ENCODE data around the gene IPO8. TPM values are rescaled to one million over a fixed set of nuclear protein-coding genes. Genes with fewer than 3 reads are reported as not detected.
"Not testable (repeated sequence)": the region's sequence is repeated elsewhere in the genome, so short reads cannot be mapped to it uniquely, and the experiment has no call there.

IPO8 gene
- polyA plus RNA-seq, 2 donors: 4.9 to 12.2 TPM

- H3K4me3 ChIP-seq (ENCODE audit: low read depth in 1 of 2, low read length in 2 of 2): no peak overlapping the region
- no peaks in the 10 kb centered on the region for H3K27me3 ChIP-seq (ENCODE audit: control insufficient read depth in 1 of 2, insufficient read depth in 2 of 2, low read length in 2 of 2)
- H3K9me3 ChIP-seq (ENCODE audit: control insufficient read depth in 2 of 2, insufficient read depth in 1 of 2, low read depth in 1 of 2, low read length in 1 of 2): no peaks in the 10 kb centered on the region
- WGBS, 2 donors: 89 to 93% methylated on average over 4 of the region's 4 CpGs
- no peaks in the 10 kb centered on the region for H3K36me3 ChIP-seq (ENCODE audit: control insufficient read depth in 2 of 2, insufficient read depth in 2 of 2, low read length in 1 of 2)
- H3K27ac ChIP-seq (ENCODE audit: low read depth in 2 of 2, low read length in 1 of 2): no peak overlapping the region
- no peaks in the 10 kb centered on the region for H3K4me1 ChIP-seq (ENCODE audit: control insufficient read depth in 2 of 2, insufficient read depth in 2 of 2, low read length in 1 of 2)
These were observed 52.3 kb downstream of the IPO8 start for GRCh38 chr12:30643366-30643765.

GRCh38 chr12:30640392-30640791 is 55.3 kb downstream of the IPO8 start:
- H3K4me3 ChIP-seq (ENCODE audit: low read depth in 1 of 2, low read length in 2 of 2): no peak overlapping the region
- 94% methylated on average over 2 of the region's 2 CpGs for WGBS, 2 donors
- H3K4me1 ChIP-seq (ENCODE audit: control insufficient read depth in 2 of 2, insufficient read depth in 2 of 2, low read length in 1 of 2): no peaks in the 10 kb centered on the region
- no peak overlapping the region for H3K27ac ChIP-seq (ENCODE audit: low read depth in 2 of 2, low read length in 1 of 2)
- no peaks in the 10 kb centered on the region for H3K27me3 ChIP-seq (ENCODE audit: control insufficient read depth in 1 of 2, insufficient read depth in 2 of 2, low read length in 2 of 2)
- H3K36me3 ChIP-seq (ENCODE audit: control insufficient read depth in 2 of 2, insufficient read depth in 2 of 2, low read length in 1 of 2): no peaks in the 10 kb centered on the region
- H3K9me3 ChIP-seq (ENCODE audit: control insufficient read depth in 2 of 2, insufficient read depth in 1 of 2, low read depth in 1 of 2, low read length in 1 of 2): no peaks in the 10 kb centered on the region

GRCh38 chr12:30635385-30635784 is 60.3 kb downstream of the IPO8 start:
- Histone ChIP-seq H3K27me3 (ENCODE audit: control insufficient read depth in 1 of 2, insufficient read depth in 2 of 2, low read length in 2 of 2) (no peaks in the 10 kb centered on the region), H3K27ac (ENCODE audit: low read depth in 2 of 2, low read length in 1 of 2) (no peak overlapping the region), H3K4me1 (ENCODE audit: control insufficient read depth in 2 of 2, insufficient read depth in 2 of 2, low read length in 1 of 2) (peaks cover 0 to 2% of the 10 kb centered on the region in 2 donors), H3K9me3 (ENCODE audit: control insufficient read depth in 2 of 2, insufficient read depth in 1 of 2, low read depth in 1 of 2, low read length in 1 of 2) (no peaks in the 10 kb centered on the region), H3K4me3 (ENCODE audit: low read depth in 1 of 2, low read length in 2 of 2) (no peak overlapping the region), H3K36me3 (ENCODE audit: control insufficient read depth in 2 of 2, insufficient read depth in 2 of 2, low read length in 1 of 2) (peaks cover 3 to 6% of the 10 kb centered on the region in 2 donors)
- WGBS, 2 donors: 80 to 82% methylated on average over 2 of the region's 2 CpGs

GRCh38 chr12:30631740-30632139 is 63.9 kb downstream of the IPO8 start:
- Histone ChIP-seq H3K4me3 (ENCODE audit: low read depth in 1 of 2, low read length in 2 of 2) (no peak overlapping the region), H3K36me3 (ENCODE audit: control insufficient read depth in 2 of 2, insufficient read depth in 2 of 2, low read length in 1 of 2) (peaks cover 7% of the 10 kb centered on the region in 2 donors), H3K9me3 (ENCODE audit: control insufficient read depth in 2 of 2, insufficient read depth in 1 of 2, low read depth in 1 of 2, low read length in 1 of 2) (no peaks in the 10 kb centered on the region), H3K4me1 (ENCODE audit: control insufficient read depth in 2 of 2, insufficient read depth in 2 of 2, low read length in 1 of 2) (peaks cover 0 to 2% of the 10 kb centered on the region in 2 donors), H3K27ac (ENCODE audit: low read depth in 2 of 2, low read length in 1 of 2) (no peak overlapping the region), H3K27me3 (ENCODE audit: control insufficient read depth in 1 of 2, insufficient read depth in 2 of 2, low read length in 2 of 2) (no peaks in the 10 kb centered on the region)
- WGBS, 2 donors: 67 to 83% methylated on average over 6 of the region's 6 CpGs

- Histone ChIP-seq H3K27ac (ENCODE audit: low read depth in 2 of 2, low read length in 1 of 2) (no peak overlapping the region), H3K36me3 (ENCODE audit: control insufficient read depth in 2 of 2, insufficient read depth in 2 of 2, low read length in 1 of 2) (peaks cover 7% of the 10 kb centered on the region in 2 donors)
- 47 to 60% methylated on average over 3 of the region's 3 CpGs for WGBS, 2 donors
These were observed 64.7 kb downstream of the IPO8 start for GRCh38 chr12:30630979-30631285.

GRCh38 chr12:30630076-30630978 is 65.3 kb downstream of the IPO8 start:
- peaks cover 0 to 2% of the 10 kb centered on the region in 2 donors for H3K4me1 ChIP-seq (ENCODE audit: control insufficient read depth in 2 of 2, insufficient read depth in 2 of 2, low read length in 1 of 2)
- H3K27me3 ChIP-seq (ENCODE audit: control insufficient read depth in 1 of 2, insufficient read depth in 2 of 2, low read length in 2 of 2): no peaks in the 10 kb centered on the region
- no peak overlapping the region for H3K27ac ChIP-seq (ENCODE audit: low read depth in 2 of 2, low read length in 1 of 2)
- no peaks in the 10 kb centered on the region for H3K9me3 ChIP-seq (ENCODE audit: control insufficient read depth in 2 of 2, insufficient read depth in 1 of 2, low read depth in 1 of 2, low read length in 1 of 2)
- no peak overlapping the region for H3K4me3 ChIP-seq (ENCODE audit: low read depth in 1 of 2, low read length in 2 of 2)
- WGBS, 2 donors: 78 to 80% methylated on average over 6 of the region's 6 CpGs
- peaks cover 7% of the 10 kb centered on the region in 2 donors for H3K36me3 ChIP-seq (ENCODE audit: control insufficient read depth in 2 of 2, insufficient read depth in 2 of 2, low read length in 1 of 2)

More at GRCh38 chr12:30630979-30631285, 64.7 kb downstream of the IPO8 start:
- Histone ChIP-seq H3K27me3 (ENCODE audit: control insufficient read depth in 1 of 2, insufficient read depth in 2 of 2, low read length in 2 of 2) (no peaks in the 10 kb centered on the region), H3K4me1 (ENCODE audit: control insufficient read depth in 2 of 2, insufficient read depth in 2 of 2, low read length in 1 of 2) (peaks cover 0 to 2% of the 10 kb centered on the region in 2 donors), H3K9me3 (ENCODE audit: control insufficient read depth in 2 of 2, insufficient read depth in 1 of 2, low read depth in 1 of 2, low read length in 1 of 2) (no peaks in the 10 kb centered on the region), H3K4me3 (ENCODE audit: low read depth in 1 of 2, low read length in 2 of 2) (no peak overlapping the region)

- 95 to 98% methylated on average over 3 of the region's 3 CpGs for WGBS, 2 donors
- Histone ChIP-seq H3K36me3 (ENCODE audit: control insufficient read depth in 2 of 2, insufficient read depth in 2 of 2, low read length in 1 of 2) (peaks cover 6 to 7% of the 10 kb centered on the region in 2 donors), H3K4me1 (ENCODE audit: control insufficient read depth in 2 of 2, insufficient read depth in 2 of 2, low read length in 1 of 2) (peaks cover 0 to 2% of the 10 kb centered on the region in 2 donors), H3K9me3 (ENCODE audit: control insufficient read depth in 2 of 2, insufficient read depth in 1 of 2, low read depth in 1 of 2, low read length in 1 of 2) (no peaks in the 10 kb centered on the region), H3K27me3 (ENCODE audit: control insufficient read depth in 1 of 2, insufficient read depth in 2 of 2, low read length in 2 of 2) (no peaks in the 10 kb centered on the region), H3K27ac (ENCODE audit: low read depth in 2 of 2, low read length in 1 of 2) (no peak overlapping the region), H3K4me3 (ENCODE audit: low read depth in 1 of 2, low read length in 2 of 2) (no peak overlapping the region)
These were observed 68.8 kb downstream of the IPO8 start for GRCh38 chr12:30626847-30627246.

- Histone ChIP-seq H3K36me3 (ENCODE audit: control insufficient read depth in 2 of 2, insufficient read depth in 2 of 2, low read length in 1 of 2) (peaks cover 0 to 5% of the 10 kb centered on the region in 2 donors), H3K27ac (ENCODE audit: low read depth in 2 of 2, low read length in 1 of 2) (no peak overlapping the region), H3K4me1 (ENCODE audit: control insufficient read depth in 2 of 2, insufficient read depth in 2 of 2, low read length in 1 of 2) (no peaks in the 10 kb centered on the region), H3K4me3 (ENCODE audit: low read depth in 1 of 2, low read length in 2 of 2) (no peak overlapping the region), H3K27me3 (ENCODE audit: control insufficient read depth in 1 of 2, insufficient read depth in 2 of 2, low read length in 2 of 2) (no peaks in the 10 kb centered on the region), H3K9me3 (ENCODE audit: control insufficient read depth in 2 of 2, insufficient read depth in 1 of 2, low read depth in 1 of 2, low read length in 1 of 2) (no peaks in the 10 kb centered on the region)
- WGBS, 2 donors: 95 to 98% methylated on average over 6 of the region's 6 CpGs
These were observed 71.7 kb downstream of the IPO8 start for GRCh38 chr12:30624009-30624408.

- Histone ChIP-seq H3K4me1 (ENCODE audit: control insufficient read depth in 2 of 2, insufficient read depth in 2 of 2, low read length in 1 of 2) (no peaks in the 10 kb centered on the region), H3K4me3 (ENCODE audit: low read depth in 1 of 2, low read length in 2 of 2) (no peak overlapping the region), H3K27me3 (ENCODE audit: control insufficient read depth in 1 of 2, insufficient read depth in 2 of 2, low read length in 2 of 2) (no peaks in the 10 kb centered on the region), H3K36me3 (ENCODE audit: control insufficient read depth in 2 of 2, insufficient read depth in 2 of 2, low read length in 1 of 2) (no peaks in the 10 kb centered on the region), H3K27ac (ENCODE audit: low read depth in 2 of 2, low read length in 1 of 2) (no peak overlapping the region), H3K9me3 (ENCODE audit: control insufficient read depth in 2 of 2, insufficient read depth in 1 of 2, low read depth in 1 of 2, low read length in 1 of 2) (no peaks in the 10 kb centered on the region)
- WGBS, 2 donors: 73 to 83% methylated on average over 1 of the region's 1 CpG
These were observed 73.2 kb downstream of the IPO8 start for GRCh38 chr12:30622509-30622908.

GRCh38 chr12:30621663-30622241 is 73.9 kb downstream of the IPO8 start:
- H3K4me1 ChIP-seq (ENCODE audit: control insufficient read depth in 2 of 2, insufficient read depth in 2 of 2, low read length in 1 of 2); H3K27me3 ChIP-seq (ENCODE audit: control insufficient read depth in 1 of 2, insufficient read depth in 2 of 2, low read length in 2 of 2); H3K27ac ChIP-seq (ENCODE audit: low read depth in 2 of 2, low read length in 1 of 2); H3K36me3 ChIP-seq (ENCODE audit: control insufficient read depth in 2 of 2, insufficient read depth in 2 of 2, low read length in 1 of 2); H3K9me3 ChIP-seq (ENCODE audit: control insufficient read depth in 2 of 2, insufficient read depth in 1 of 2, low read depth in 1 of 2, low read length in 1 of 2); H3K4me3 ChIP-seq (ENCODE audit: low read depth in 1 of 2, low read length in 2 of 2): not testable (repeated sequence)
- WGBS, 2 donors: 96% methylated on average over 4 of the region's 4 CpGs

All from esophagus (tissue), 2 donors.